CD4-positive, alpha-beta T cell treated with Interleukin-1 beta for 1 hour (primary cell): Measurements from ENCODE around the gene CFAP221.

Experiments
- DNase-seq, 2 donors: peaks; one replicate each; pipeline ENCODE4 v3.0.0-alpha.2; 2020 to 2022

The CFAP221 gene

DNA sequence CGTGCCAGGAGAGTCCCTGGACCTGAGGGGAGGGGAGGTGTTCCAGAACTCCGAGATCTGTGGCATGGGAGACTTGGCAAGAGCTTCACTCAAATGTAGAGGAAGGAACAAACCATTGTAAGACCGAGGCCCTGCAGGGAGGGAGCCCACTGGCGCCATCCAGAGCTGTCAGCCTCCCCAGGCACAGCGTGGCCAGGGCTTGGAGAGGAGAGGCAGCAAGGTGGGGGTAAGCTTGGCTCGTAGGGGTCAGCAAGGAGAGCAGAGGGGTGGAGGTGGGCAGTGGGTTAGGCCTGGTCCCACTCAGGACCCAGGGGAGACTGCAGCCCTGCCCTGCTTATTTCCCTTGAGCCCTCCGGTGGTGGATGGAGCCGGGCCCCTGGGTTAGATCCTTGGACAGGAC lies 138.3 kb downstream of the CFAP221 start:
- DNase-seq, result no peak

DNA sequence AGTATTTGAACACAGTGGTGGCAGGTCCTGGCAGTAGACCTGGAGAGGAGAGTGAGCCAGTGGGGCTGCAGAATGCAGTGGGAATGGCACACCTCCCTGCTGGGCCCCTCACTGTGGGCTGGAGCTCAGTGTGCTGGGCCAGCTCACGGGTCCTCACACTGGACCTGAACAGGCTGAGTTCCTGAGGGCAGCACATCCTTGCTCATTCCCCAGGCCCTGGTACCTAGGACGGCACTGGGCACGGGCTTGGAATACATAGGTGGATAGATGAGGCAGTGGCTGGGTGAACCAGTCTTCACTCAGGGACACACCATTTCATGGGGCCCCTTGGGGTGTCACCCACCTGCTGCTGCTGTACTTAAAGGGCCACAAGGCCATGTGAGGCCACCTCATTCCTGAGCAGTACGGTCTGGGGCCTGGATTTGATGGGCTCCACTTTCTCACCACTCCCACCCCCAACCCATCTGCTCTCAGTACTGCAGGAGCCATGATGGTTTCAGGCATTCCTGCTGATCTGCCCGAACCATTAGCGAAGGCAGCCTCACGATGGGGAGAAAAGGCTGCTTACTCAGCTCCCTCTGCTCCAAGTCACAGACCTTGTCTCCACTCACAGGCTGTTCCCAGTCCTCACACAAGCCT lies 138.9 kb downstream of the CFAP221 start:
- no peak for DNase-seq

DNA sequence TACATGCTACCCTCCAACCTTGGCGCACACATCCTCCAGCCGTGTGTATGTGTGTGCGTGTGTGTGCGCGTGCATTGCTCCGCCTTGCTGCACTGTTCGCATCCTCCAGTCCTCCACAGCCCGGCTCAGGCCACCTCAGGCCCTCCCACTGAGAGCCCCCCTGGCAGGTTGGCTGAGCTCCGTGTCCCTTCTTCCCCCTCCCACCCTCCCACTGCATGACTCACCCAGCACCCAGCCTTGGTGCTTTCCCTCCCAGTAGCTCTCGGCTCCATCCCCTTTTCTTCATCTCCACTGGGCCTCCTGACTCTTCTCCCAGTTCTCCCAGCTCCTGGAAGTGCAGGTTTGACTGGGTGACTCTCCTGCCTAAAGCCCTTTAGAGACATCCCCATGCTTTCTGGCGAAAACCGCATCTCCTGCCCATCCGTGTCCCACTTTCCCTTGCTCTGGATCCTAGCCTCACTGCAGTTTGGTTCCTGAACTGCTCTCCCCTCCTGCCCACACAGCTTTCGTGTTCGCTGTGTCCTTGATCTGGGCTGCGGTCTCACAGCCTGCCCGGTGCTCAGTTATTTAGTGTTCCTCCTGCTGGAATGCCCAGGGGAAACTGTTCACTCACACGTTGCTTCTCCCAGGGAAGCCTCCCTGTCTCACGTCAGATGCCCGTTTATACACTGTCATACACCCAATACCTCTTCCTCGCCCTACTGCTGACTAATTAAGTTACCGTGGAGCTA lies 139.6 kb downstream of the CFAP221 start:
- DNase-seq, result no peak

GRCh38 chr2:119684518-119684917 lies 140.3 kb downstream of the CFAP221 start:
- DNase-seq, result no peak

- DNase-seq, result no peak
Observed at GRCh38 chr2:119688616-119689015, 144.4 kb downstream of the CFAP221 start.

DNA sequence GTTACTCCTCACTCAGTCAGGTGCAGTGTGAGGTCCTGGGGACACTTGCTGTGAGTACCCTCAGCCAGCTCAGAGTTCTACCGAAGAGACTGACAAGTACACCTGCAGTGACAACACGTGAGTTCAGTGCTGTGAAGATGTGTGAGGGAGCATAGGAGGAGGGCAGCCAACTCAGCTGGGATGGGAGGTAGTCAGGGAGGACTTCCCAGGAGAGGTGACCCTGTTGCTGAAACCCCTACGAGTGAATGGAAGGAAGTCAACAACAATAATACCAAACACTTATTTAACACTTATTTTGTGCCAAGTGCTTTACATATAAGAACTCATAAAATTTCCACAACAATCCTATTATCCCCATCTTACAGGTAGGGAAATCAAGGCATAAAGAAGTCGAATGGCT lies 145.0 kb downstream of the CFAP221 start:
- no peak for DNase-seq

- no peak for DNase-seq
Observed at GRCh38 chr2:119691189-119691588, 146.9 kb downstream of the CFAP221 start.

GRCh38 chr2:119691651-119692245 lies 147.5 kb downstream of the CFAP221 start:
- DNase-seq, result no peak

DNA sequence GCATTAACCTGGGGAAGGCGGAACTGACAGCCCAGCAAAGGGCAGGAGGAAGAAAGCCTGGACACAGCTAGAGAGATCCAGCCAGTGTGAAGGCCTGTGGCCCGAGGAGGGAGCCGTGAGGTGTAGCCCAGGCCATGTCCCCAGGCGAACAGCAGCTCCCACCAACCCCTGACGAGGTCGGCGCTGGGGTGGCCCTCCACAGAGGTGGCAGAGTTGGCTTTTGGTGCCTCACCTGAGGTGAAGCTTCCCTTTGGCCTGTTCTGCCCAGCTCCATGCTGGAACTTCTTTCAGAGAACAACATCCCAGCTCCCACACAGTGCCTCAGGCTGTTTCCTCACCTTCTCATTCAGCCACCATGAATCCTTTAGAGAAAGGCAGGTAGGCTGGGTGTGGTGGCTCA lies 148.1 kb downstream of the CFAP221 start:
- DNase-seq, result no peak

- no peak for DNase-seq
Observed at GRCh38 chr2:119692954-119693353, 148.7 kb downstream of the CFAP221 start.

DNA sequence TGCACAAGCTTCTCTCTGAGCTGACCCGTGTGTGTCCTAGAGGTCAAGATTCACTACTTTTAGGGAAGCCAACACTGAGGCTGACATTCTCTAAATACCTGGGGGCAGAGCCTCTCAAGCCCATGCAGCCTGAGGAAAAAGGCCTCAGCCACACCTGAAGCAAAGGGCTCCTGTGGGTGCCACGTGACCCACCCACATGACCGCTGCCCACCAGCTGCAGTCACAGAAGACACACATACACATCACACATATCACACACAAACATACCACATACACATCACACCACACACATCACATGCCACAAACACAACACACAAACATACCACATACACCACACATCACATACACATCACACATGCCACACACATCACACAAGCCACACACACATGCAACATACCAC lies 149.3 kb downstream of the CFAP221 start:
- DNase-seq, result no peak

DNA sequence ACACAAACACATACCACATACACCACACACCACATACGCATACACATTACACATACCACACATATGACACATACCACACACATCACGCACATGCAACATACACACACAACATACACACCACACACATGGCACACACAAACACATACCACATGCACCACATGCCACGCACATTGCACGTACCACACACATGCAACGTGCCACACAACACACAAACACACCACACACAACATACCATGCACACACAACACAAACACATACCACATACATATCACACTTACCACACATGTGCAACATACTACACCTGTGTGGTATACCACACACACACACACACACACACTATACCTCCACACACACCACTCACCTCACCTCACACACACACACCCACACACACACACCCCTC lies 149.7 kb downstream of the CFAP221 start:
- no peak for DNase-seq

GRCh38 chr2:119694470-119694844 lies 150.2 kb downstream of the CFAP221 start:
- no peak for DNase-seq

- DNase-seq, result peak; percentile 11 to 18
Observed at GRCh38 chr2:119694845-119695521, 150.7 kb downstream of the CFAP221 start.

DNA sequence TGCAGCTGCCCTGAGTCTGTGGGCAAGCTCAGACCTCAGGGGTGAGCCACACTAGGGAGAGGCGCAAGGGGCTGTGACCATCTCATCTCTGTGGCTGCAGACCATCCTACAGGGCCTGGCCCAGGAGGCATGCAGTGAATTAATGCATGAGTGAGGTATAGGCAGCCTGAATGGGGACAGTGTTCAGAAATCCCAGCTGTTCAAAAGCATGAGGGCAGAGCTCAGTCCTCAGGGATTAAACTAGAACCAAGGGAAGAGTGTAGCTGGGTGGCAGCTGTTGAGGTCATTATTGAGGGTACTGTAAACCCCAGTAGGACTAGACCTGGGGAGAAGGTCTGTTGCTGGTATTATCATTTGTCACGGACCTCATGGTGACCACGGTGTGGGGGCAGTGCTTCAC lies 151.8 kb downstream of the CFAP221 start:
- DNase-seq, result no peak

- no peak for DNase-seq
Observed at GRCh38 chr2:119696494-119697030, 152.3 kb downstream of the CFAP221 start.

- DNase-seq, result no peak
Observed at GRCh38 chr2:119697290-119698020, 153.2 kb downstream of the CFAP221 start.

GRCh38 chr2:119698246-119698645 lies 154.0 kb downstream of the CFAP221 start:
- no peak for DNase-seq

- DNase-seq, result no peak
Observed at GRCh38 chr2:119699016-119699606, 154.9 kb downstream of the CFAP221 start.

- no peak for DNase-seq
Observed at GRCh38 chr2:119700866-119701265, 156.6 kb downstream of the CFAP221 start.

- DNase-seq, result no peak
Observed at GRCh38 chr2:119701352-119701751, 157.1 kb downstream of the CFAP221 start.

DNA sequence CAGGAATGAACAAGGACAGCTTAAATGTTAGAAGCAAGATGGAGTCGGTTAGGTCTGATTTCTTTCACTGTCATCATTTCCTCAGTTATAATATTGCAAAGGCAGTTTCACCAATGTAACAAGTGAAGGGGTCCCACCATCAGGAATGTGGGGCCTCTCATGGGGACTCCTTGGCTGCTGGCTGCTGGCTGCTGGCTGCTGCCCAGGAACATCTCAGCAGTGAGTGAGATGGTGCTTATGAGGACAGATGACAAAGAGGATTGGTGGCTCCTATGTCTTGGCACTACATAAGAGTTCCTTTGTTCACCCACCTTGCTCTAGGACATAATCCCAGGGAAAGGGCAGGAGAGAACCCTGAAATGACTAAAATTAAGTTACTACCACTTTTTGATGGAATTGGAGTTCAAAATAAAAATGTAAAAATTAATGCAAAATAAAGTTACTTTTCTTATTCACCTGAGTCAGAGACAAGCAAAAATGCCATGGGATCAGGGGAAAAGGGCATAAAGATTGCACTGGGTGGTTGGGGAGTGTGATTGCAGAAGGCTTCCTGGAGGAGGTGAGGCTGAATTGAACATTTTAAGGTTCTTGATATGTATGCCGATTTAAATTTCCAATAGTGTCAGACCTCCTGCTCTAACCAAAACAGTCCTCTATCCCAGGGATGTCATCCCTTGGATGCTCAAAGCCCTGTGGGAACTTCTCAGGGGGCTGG lies 158.1 kb downstream of the CFAP221 start:
- DNase-seq, result no peak
